Activated gamma-delta T cell (primary cell): Measurements from ENCODE around the gene KMT2E.

Source experiments
- DNase-seq: peaks from one replicate; lab custom pipeline; 2025; lab: John Stamatoyannopoulos, UW

The KMT2E gene

DNA sequence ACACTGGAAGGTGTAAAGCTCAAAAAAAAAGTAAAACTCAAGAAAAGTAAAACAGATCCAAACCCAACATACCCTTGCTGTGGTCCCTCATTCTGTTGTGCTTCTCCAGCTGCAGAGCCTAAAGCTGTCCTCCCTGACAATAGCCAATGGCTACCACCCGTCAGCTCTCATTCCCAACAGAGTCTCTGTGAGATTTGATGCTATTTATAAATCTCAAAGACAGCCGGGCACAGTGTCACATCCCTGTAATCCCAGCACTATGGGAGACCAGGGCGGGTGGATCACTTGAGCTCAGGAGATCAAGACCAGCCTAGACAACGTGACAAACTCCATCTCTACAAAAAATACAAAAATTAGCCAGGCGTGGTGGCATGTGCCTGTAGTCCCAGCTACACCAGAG, 116.0 kb downstream of the KMT2E start:
- DNase-seq = no peak

GRCh38 chr7:105130580-105130979, 116.6 kb downstream of the KMT2E start:
- no peak for DNase-seq

DNA sequence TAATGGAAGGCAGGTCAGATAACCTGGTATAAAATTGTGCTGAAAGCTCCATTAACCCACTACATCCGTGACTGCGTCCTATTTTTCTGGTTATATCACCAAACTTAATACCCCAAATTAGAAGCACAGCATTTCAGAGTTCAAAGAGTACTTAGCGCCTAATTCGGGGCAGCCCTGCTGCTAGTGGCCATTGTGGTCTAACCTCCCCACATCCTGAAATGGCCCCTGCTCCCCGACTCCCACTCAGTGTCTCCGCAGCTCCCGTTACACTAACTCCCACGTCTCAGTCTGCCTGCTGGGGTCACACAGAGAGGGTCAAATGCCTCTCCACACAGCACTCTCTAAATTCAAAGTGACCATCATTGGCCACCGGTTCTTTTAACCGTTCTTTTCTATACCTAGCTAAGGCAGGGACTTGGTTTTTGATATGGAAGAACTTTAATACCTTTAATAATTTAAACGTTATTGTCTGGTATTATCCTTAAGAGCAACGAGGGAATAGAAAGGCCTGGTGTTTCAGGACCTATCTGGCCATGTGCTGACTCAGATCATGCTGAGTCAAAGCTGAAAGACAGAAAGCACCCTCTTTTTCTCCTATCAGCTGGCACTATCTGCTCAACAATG, 117.1 kb downstream of the KMT2E start:
- DNase-seq = no peak

GRCh38 chr7:105131890-105132289, 117.9 kb downstream of the KMT2E start:
- DNase-seq = no peak

DNA sequence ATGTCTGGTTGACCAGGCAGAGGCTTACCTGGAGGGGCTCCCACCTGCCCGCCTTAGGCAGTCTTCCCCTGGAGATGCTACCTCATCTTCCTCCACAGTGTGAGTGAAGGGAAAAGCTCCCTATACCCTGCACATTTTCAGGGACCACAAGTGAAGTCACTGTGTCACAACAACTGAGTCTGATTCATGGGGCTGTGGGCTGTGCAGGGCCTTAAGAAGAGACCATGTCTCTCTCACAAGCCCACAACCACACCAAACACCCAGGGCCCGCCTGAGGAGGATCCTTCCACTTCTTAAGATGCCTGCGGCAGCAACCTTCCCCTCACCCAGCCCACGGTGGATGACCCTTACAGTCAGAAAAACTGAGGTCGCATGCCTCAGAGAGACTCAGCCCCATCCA, 118.3 kb downstream of the KMT2E start:
- DNase-seq = no peak

GRCh38 chr7:105132835-105133234, 118.8 kb downstream of the KMT2E start:
- no peak for DNase-seq

- no peak for DNase-seq
These were observed 119.4 kb downstream of the KMT2E start for GRCh38 chr7:105133358-105133757.

DNA sequence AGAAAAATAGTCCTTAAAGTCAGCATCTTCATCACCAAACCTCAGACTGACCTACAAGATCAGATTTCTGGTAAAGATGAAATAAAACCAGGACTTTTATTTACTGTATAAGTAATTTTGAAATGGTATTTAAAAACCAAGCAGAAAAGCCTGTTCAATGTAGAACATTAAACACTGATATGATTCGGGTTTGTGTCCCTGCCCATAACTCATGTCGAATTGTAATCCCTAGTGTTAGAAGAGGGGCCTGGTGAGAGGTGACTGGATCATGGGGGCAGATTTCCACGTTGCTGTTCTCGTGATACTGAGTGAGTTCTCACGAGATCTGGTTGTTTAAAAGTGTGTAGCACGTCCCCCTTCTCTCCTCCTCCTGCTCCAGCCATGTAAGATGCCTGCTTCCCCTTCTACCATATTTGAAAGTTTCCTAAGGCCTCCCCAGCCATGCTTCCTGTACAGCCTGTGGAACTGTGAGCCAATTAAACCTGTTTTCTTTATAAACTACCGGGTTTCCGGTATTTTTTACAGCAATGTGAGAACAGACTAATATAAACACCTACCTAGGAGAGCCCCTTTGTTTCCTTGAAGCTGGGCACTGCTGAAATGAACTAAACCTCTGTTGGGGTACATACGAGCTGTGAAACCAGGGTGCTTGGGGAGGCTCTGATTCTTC, 120.1 kb downstream of the KMT2E start:
- DNase-seq = no peak

GRCh38 chr7:105136221-105136620, 122.2 kb downstream of the KMT2E start:
- no peak for DNase-seq

- no peak for DNase-seq
These were observed 123.9 kb downstream of the KMT2E start for GRCh38 chr7:105137898-105138297.

DNA sequence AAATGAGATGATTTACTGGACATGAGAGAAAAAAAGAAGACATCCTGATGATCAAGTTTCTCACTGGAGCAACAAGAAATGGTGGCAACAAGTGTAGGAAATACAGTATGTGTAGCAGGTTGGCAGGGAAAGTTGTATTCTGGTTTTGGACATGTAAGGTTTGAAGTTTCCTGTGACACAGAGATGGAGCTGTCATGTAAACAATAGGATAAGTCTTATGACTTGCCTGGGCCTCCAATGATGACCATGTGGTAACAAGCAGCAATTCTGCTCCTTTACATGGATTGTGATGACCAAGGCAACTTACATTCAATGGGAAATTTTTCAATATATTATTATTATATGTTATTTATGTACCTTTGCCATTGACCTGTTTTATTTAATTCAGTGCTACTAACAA, 125.4 kb downstream of the KMT2E start:
- no peak for DNase-seq

DNA sequence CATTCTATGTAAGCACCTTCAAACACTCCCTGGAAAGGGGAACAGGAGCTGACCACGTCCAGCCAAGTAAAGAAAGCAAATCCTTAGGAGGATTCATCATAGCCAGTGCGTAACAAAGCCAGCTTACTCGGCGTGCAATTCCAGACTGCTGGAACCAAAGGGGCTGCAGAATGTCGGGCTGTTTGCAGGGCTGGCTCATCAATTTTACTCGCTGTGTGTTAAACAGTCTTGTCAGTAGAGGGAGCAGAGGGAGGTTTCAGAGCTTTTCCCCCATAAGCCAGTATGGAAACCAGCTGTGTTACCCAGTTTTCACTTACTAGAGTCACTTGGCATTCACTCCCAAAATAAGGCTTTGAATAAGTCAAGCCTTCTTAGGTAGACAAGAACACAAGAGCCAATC, 127.1 kb downstream of the KMT2E start:
- no peak for DNase-seq

GRCh38 chr7:105149827-105150226, 135.8 kb downstream of the KMT2E start:
- DNase-seq = no peak

GRCh38 chr7:105151152-105151551, 137.1 kb downstream of the KMT2E start:
- DNase-seq = no peak

GRCh38 chr7:105153531-105153930, 139.5 kb downstream of the KMT2E start:
- no peak for DNase-seq

DNA sequence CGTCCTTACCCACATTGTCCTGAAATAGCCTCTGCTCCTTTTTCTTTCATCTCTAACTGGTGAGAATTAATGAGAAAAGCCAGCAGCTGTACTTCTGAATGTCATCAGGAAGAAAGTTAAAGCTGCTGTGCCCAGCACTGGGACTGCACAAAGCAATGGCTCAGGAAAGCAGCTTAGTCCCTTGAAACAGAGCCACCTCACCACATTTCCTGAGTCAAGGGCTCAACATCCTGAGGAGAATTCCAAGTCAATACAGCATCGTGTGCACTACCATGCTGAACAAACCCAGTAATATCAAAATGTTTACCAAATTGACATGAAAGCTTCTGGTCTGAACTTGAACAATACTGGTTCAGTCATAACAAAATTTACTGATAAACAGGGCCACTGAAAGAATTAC, 140.1 kb downstream of the KMT2E start:
- DNase-seq = no peak

DNA sequence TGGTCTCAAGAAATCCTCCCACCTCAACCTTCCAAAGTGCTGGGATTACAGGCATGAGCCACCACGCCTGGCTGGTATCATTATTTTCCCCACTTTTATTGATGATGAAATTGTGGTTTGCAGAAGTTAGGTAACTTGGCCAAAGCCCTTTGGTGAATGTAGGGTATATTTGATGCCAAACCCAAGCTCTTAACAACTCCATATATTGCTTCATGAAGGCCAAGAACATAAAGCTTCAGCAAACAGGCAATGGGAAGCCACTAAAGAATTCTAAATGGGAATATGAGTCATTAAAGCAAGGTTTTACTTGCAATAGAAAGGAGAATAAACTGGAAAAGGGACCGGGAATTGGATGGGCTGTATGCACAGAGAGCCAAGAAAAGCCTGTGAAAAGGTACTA, 142.7 kb downstream of the KMT2E start:
- no peak for DNase-seq

DNA sequence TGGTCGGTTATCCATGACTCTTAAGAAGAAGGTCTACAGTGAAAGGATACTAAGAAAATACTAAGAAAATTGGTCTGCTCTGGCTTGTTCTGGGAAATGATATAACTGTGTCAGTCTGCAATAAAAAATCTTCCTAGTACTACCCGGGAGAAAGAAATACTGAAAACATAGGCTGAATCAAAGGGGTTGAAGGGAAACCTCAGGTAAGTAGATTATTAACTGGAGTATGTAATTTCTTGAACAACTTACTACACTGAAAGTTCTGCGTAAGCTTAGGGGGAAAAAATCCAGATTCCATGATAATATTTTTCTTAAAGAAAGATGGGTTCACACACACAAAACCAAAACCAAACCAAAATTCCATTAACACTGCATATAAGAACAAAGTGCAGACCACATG, 143.3 kb downstream of the KMT2E start:
- no peak for DNase-seq

DNA sequence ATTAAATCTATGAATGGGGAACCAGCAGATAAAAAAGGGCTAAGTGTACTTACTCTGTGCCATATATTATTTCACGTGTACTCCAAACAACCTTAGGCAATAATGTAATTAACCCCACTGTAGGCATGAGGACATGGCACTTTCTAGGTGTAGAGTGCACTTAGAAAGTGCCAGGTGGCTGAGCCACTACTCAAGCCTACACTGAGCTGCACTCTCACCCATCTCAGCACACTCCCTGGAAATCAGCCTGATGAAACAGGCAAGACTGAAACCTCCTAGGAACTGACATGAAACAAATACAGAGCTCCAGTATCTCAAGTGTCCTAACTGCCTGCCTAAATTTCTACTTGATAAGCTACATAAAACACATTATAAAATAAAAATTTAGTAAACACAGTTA, 147.4 kb downstream of the KMT2E start:
- no peak for DNase-seq
